Bone marrow (tissue), 2 donors: ENCODE results near the gene THAP11.
A peak's percentile ranks its signal among the peaks of the same experiment; 100 is the strongest.
"Not testable (repeated sequence)": the region's sequence is repeated elsewhere in the genome, so short reads cannot be mapped to it uniquely, and the experiment has no call there.

Experiments used
- DNase-seq, 2 donors: peaks; one replicate each; lab custom pipeline; 2025; lab: John Stamatoyannopoulos, UW

THAP11 gene

DNA sequence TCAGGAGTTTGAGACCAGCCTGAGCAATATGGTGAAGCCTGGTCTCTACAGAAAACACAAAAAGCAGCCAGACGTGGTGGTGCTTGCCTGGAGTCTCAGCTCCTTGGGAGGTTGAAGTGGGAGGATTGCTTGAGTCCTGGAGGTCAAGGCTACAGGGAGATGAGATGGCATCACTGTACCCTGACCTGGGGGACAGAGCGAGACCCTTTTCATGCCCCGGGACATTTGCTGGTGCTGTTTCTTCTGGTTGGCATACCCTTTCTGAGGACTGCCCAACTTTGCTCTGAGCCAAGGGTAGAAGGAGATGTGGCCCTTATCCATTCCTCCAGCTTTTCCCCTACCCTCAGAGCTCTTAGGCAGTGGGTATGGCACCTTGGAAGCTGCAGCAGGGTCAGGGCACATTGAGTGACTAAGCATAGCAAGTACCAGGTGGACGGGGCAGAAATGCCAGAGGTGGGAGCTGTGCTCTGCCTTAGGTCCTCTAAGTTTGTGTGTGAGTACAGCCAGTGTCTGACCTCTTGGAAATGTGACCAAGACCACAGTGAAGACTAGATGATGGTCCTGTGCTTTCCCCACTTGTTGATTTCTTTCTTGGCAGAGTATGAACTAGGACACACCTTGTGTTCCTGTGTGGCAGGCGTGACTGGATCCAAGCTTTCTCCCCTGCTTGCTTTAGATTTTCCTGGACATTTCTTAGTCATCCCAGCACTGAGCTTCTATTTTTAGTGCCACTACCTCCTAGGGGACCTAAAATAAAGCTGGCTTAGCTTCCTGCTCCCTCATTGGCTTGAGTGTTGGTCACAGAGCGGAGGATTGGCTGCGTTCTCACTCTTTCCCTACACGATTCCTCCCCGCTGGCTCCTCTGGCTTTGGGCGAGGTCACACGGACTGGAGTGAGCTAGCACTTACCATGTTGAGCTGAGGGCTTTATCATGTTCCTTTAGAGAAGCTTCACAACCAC is 20.8 kb downstream of the THAP11 start:
- DNase-seq = no peak

DNA sequence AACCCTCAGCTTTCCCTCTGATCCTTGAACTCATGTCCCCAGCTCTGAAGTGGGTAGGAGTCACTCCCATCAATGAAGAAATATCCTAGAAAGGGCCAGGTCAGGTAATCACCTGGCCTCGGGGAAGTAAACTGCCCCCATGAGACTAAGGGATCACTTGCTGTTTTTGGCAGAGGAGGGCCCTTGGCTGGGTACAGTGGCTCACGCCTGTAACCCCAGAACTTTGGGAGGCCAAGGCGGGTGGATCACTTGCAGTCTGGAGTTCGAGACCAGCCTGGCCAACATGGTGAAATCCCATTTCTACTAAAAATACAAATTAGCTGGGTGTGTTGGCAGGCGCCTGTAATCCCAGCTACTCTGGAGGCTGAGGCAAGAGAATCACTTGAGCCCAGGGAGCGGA is 21.9 kb downstream of the THAP11 start:
- DNase-seq = not testable (repeated sequence)

DNA sequence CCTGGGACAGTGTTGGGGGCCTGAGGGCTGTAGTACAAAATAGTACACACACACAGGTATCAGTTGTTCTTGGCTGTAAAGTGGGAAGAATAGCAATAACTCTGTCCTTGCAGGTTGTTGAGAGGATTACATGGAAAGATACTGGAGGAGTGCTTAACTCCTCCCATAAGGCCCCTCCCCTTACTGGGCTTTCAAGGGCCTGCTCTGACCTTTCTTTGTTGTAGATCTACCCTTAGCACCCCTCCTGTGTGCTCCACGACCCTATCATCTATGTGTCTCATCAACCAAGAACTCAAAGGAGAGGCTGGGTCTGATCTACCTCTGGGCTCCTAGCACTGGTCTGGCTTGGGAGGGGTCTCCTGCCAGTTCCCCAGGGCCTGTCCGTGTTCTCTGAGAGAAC is 22.5 kb downstream of the THAP11 start:
- DNase-seq = no peak

DNA sequence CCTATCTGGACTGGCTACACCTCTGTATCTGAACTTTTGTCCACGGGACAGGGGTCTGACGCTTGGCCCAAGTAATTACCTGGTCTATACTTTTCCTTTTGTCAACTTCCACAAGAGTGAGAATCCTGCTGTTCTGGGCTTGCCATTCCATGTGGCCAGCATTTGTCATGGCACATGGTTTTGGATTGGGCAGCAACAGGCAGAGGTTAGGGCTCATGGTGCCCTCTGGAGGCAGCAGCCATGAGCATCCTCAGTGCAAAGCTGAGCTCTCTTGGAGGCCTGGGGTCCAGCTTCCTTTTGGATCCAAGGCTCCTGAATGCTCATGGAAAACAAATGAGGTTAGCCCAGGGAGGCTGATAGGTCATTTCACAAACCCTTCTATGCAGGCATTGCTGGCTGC is 23.2 kb downstream of the THAP11 start:
- peak in 1 of 2 donors; percentile 4 for DNase-seq

DNA sequence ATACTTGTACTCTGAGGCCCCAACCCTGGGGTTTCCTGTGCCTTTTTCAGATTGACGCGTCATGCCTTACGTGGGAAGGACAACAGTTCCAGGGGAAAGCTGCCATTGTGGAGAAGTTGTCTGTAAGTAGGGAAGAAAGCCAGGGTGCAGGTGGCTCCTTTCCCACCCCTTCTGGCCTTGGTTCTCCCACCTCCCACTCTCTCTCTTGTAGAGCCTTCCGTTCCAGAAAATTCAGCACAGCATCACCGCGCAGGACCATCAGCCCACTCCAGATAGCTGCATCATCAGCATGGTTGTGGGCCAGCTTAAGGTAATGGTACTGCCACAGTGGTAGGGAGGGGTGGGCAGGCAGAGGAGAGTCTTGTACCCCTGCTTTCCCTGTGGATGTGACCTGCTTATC is 26.2 kb downstream of the THAP11 start:
- DNase-seq = no peak

DNA sequence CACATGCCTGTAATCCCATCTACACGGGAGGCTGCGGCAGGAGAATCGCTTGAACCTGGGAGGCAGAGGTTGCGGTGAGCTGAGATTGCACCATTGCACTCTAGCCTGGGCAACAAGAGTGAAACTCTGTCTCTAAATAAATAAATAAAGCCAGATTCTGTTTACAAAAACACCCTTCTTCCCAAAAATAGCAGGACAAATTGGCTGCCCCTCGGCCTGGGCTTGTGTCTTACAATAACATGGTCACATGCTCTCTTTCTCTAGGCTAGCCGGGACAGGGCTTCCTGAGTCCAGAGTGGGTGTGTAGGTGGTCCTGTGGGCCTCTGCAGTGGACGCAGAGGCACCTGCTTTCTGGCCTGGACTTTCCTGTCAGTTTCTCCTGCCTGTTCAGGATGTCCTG is 27.5 kb downstream of the THAP11 start:
- no peak for DNase-seq

DNA sequence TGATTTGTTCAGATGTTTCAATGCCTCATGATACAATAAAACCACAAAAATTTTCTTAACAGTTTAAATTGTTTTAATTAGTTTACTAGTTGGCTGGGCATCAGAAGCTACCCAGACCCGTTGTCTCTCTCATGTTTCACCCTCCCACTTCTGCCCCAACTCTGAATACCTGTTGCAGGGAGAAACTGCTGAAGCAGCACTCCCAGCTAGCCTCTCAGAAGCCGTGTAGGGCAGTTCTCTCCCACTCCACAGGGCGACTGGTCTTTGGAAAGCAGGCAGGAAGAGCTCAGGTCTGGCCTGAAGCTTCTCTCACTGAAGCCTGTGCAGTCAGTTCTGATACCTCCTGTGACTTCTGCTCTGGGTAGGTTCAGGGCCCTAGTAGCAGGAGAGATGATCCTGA is 29.1 kb downstream of the THAP11 start:
- no peak for DNase-seq

DNA sequence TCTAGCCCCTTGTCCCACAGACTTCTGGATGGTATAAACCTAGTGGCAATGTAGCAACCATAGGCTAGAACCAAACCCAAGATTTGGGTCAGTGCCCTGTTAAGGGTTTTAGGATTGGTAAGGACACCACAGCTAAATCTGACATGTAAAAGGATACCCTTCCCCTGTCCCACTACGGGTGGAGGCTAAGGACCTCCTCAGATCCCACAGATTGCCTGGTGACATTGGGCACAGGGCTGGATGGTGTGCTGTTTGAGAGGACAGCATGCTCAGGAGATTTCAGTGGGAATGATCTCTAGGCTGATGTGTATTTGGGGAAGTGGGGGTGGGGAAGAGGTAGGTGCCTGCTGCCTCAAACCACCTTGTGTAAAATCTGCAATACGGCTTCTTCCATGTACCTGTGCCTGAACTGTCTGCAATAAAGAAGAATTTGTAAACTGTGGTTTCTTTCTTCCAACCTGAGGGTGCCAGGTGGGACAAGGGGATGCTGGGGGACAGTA is 30.1 kb downstream of the THAP11 start:
- no peak for DNase-seq

DNA sequence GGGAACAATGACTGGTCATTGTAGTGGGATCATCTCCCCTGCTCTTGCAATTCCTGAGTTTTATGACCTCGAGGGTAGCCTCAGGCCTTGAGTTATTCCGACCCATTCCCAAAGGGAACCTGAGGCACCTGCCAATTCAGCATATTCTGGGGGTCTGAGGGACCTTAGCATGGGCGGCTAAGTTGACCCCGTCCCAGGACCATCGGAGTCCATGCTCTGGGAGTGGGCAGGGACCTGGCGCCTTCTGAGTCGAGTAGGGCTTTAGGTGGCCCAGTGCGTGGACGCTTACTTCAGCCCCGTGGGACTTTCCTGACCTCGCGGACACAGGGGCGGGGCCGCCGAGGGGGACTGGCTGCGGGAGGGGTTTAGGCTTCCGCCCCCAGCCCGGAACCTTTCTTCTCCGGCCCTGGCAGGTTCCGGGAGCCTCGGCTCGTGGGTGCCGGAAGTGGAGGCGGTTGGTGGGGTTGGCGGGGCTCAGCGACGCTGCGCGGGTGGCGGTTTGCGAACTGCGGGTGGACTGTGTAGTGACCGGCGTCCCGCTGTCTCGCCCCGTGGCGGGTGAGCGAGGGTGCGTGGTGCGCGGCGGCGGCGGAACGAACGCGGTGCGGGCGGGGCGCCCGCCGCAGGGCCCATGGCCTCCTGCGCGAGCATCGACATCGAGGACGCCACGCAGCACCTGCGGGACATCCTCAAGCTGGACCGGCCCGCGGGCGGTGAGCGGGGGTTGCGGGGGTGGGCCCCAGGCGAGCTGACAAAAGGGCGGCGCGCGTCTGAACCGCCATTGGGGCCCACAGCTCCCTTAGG is 30.7 kb downstream of the THAP11 start, which contains the start of gene EDC4:
Gene EDC4 (plus strand): TSS at position 422 of the 804 bp plus-strand sequence. CDS start 210 bp downstream, at position 632.
- peak; percentile 28 to 86 for DNase-seq

DNA sequence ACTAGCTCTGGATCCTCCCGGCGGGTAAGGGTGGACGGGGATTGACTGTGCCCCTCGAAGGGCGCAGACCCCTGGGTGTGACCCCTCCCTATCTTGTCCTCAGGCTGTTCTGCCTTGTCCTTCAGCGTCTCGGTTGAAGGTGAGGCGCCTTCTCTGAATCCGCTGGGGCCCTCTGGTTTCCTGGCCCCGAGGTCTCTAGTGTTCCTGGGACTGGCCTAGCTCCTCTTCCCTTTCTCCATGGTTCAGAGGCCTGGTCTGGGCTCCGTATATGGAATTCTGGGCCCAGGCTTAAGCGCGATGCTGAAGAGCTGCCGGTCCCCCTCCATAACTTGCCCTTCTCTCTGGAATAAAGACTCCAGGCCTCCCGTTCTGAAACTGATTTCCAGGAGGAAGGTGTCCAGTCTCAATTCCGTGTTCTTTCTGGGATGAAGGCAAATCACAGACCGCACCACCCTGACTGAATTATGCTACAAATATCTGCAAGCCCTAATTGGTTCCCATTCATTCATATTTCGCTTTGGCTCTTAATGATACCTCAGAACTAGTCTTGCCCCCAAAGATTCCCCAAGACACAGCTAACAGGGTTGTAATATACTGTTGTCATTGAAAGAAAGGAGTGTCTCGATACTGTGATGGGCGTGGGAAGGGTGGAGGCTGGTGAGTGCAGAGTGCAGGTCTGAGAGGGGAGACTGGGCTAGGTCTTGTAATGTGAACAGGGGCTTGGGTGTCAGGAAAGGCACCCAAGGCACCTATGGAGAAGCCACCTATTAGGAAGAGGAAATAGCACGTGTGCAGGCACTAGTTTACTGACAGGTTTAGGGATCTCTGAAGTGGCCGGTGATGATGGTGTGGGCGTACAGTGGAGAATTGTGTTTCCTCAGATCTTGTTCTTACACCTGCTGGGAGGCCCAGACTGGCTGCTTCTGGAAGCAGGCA is 31.6 kb downstream of the THAP11 start:
- no peak for DNase-seq

DNA sequence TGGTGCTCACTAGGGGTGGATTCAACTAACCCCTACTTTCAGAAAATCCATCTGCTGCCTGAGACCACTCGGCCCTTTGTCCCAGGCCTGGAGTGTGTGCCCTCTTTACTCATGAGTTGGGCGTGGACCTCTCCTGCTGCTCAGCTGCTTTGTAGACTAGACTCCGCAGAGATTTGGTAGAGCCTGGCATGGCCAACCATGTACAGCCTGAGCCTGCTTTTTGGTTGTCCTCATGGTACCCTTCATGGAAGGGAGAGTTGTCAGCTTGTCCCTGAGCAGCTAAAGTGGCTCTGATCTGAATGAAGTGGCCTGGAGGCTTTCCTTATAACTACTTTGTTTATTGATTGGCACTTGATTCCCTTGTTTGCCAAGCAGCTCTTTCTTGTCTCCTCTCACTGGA is 32.3 kb downstream of the THAP11 start:
- DNase-seq = no peak

DNA sequence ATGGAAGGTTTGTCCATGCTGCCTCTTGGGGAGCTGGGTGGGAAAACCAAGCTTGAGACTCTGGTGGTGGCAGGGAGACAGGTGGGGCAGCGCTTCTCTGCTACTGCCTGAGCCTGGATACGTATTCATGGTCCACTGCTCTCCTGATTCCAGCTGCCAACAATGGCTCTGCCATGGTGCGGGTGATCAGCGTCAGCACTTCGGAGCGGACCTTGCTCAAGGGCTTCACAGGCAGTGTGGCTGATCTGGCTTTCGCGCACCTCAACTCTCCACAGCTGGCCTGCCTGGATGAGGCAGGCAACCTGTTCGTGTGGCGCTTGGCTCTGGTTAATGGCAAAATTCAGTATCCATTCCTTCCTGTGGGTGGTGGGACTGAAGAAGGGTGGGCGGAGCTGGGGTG is 34.9 kb downstream of the THAP11 start:
- DNase-seq = no peak

DNA sequence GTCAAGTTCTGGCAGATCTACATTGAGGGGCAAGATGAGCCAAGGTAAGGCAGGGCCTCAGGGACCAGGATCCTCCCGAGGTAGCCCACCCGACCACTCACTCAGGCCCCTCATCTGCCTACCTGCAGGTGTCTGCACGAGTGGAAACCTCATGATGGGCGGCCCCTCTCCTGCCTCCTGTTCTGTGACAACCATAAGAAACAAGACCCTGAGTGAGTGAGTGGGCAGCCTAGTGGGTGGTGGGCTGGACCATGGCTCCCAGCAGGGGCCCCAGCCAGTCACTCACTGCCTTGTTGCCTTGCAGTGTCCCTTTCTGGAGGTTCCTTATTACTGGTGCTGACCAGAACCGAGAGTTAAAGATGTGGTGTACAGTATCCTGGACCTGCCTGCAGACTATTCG is 36.1 kb downstream of the THAP11 start:
- no peak for DNase-seq

DNA sequence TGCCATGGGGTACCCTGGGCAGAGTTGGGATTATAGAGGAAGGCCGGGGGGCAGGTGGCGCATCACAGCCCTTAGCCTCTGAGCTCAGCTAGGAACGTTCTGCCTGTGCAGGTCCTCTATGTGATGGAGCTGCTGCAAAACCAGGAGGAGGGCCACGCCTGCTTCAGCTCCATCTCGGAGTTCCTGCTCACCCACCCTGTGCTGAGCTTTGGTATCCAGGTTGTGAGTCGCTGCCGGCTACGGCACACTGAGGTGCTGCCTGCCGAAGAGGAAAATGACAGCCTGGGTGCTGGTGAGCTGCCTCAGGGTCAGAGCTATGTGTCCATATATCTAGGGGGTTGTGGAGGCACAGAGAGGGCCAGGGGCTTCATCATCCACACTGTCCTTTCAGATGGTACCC is 36.7 kb downstream of the THAP11 start:
- DNase-seq = no peak

DNA sequence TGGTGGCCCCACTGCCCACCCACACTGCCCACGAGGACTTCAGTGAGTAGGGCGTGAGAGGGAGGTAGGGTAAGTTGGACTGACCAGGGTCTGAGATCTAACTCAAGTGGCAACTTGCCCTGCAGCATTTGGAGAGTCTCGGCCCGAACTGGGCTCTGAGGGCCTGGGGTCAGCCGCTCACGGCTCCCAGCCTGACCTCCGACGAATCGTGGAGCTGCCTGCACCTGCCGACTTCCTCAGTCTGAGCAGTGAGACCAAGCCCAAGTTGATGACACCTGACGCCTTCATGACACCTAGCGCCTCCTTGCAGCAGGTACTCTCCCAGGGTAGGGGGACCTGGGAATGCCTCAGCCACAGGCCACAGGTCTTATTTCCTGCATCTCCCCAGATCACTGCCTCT is 37.3 kb downstream of the THAP11 start:
- DNase-seq = no peak

DNA sequence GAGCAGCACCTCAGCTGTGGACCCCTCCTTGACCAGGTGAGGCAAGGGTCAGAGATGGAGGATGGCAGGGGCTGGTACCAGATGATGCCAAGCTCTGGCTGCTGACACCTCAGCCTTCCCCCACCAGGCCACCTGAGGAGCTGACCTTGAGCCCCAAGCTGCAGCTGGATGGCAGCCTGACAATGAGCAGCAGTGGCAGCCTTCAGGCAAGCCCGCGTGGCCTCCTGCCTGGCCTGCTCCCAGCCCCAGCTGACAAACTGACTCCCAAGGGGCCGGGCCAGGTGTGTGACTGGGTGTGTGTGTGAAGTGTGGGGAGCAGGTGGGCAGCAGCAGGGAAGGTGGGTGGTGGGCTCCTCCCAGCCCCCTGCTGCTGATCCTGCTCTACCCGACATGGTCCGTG is 37.8 kb downstream of the THAP11 start:
- no peak for DNase-seq

DNA sequence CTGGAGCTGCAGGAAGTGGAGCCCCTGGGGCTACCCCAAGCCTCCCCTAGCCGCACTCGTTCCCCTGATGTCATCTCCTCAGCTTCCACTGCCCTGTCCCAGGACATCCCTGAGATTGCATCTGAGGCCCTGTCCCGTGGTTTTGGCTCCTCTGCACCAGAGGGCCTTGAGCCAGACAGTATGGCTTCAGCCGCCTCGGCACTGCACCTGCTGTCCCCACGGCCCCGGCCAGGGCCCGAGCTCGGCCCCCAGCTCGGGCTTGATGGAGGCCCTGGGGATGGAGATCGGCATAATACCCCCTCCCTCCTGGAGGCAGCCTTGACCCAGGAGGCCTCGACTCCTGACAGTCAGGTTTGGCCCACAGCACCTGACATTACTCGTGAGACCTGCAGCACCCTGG is 38.5 kb downstream of the THAP11 start:
- DNase-seq = no peak

DNA sequence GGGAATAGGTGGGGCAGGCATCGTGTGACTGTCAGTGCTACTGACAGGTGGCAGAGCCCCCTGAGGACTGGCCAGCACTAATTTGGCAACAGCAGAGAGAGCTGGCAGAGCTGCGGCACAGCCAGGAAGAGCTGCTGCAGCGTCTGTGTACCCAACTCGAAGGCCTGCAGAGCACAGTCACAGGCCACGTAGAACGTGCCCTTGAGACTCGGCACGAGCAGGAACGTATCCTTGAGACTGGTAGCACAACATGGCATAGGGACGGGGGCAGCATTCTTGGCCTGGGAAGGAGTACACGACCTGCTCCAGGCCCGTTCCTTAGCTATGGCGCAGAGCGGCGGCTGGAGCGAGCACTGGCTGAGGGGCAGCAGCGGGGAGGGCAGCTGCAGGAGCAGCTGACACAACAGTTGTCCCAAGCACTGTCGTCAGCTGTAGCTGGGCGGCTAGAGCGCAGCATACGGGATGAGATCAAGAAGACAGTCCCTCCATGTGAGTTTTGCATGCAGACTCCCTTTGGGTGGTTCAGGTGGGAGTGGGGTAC is 39.6 kb downstream of the THAP11 start:
- no peak for DNase-seq

DNA sequence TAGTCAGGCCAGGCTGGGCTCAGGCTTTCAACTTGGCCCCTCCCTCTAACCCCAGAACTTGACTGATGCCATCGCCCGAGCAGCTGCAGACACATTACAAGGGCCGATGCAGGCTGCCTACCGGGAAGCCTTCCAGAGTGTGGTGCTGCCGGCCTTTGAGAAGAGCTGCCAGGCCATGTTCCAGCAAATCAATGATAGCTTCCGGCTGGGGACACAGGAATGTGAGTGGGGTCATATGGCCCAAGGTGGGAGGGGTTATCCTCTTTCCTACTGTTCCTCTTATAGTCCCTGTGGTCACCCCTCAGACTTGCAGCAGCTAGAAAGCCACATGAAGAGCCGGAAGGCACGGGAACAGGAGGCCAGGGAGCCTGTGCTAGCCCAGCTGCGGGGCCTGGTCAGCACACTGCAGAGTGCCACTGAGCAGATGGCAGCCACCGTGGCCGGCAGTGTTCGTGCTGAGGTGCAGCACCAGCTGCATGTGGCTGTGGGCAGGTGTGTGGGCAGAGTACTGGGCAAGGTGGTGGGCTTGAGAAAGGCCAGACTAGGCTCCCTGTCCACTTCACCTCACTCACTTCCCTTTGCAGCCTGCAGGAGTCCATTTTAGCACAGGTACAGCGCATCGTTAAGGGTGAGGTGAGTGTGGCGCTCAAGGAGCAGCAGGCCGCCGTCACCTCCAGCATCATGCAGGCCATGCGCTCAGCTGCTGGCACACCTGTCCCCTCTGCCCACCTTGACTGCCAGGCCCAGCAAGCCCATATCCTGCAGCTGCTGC is 40.4 kb downstream of the THAP11 start:
- DNase-seq = no peak

DNA sequence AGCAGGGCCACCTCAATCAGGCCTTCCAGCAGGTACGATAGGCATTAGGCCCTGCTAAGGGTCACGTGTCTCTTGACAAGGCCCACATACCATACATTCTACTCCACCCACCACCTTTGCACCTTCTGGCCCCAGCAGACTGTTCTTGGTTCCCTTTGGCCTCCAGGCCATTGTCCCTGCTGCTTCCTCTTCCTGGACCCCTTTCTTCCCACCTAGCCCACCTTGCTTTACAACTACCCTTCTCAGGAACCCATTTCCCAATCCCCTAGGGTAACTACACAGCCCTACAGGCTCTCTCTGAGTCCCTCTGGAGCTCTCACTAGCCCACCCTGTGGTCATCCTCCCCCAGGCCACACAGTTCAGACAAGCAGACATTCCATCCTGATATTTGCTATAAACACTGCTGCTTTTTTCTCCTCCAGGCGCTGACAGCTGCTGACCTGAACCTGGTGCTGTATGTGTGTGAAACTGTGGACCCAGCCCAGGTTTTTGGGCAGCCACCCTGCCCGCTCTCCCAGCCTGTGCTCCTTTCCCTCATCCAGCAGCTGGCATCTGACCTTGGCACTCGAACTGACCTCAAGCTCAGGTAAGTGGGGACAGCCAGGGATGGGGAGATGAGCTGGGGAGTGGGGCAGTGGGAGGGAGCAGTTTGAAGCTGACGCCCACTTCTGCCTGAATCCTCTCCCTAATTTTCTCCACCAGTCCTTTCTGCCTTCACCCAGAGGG is 41.2 kb downstream of the THAP11 start:
- DNase-seq = peak in 1 of 2 donors; percentile 47
